H1 (cell line): ENCODE measurements around the gene CACNA1C. TPM values are rescaled to one million over a fixed set of nuclear protein-coding genes. Genes with fewer than 3 reads are reported as not detected.

ENCODE experiments used
- CTCF ChIA-PET: fragments of 300-600 bp; sonication (Branson Sonifier 250); formaldehyde crosslinking; loops from one replicate; lab custom pipeline; 2021; ENCODE audit not compliant: partially characterized antibody; lab: Charles Lee
- POLR2A ChIA-PET: fragments of 300-600 bp; sonication (Branson Sonifier 250); formaldehyde crosslinking; loops from one replicate; lab custom pipeline; 2021; ENCODE audit warnings: inconsistent platforms; ENCODE audit not compliant: partially characterized antibody; lab: Charles Lee
- DNase-seq, 2 experiments: peaks; one replicate each; pipeline versions ENCODE4 v3.0.0 to v3.0.0-alpha.2; 2010 to 2022; ENCODE audit warnings: low spot score in 2 of 2, low read depth in 1 of 2, mixed read lengths in 1 of 2
- FAIRE-seq: peaks from 2 replicates; lab custom pipeline; 2011; peaks lifted over from hg19 to GRCh38; lab: Jason Lieb, UNC
- H2AFZ ChIP-seq: 2 replicates; pipeline ENCODE4 v1.8.1; 2012; ENCODE audit warnings: low read length, inconsistent platforms
- H2AK5ac ChIP-seq: 2 replicates; pipeline ENCODE4 v1.6.1; 2013; ENCODE audit warnings: low read depth, low read length
- H2BK120ac ChIP-seq: replicated peaks from 2 replicates; pipeline ENCODE3; 2013; ENCODE audit warnings: low read depth, low read length, inconsistent platforms
- H2BK12ac ChIP-seq: 2 replicates; pipeline ENCODE4 v1.6.1; 2013; ENCODE audit warnings: low read depth, low read length
- H2BK15ac ChIP-seq: 2 replicates; pipeline ENCODE4 v1.6.1; 2013; ENCODE audit warnings: low read length
- H2BK20ac ChIP-seq: 2 replicates; pipeline ENCODE4 v1.6.1; 2013; ENCODE audit warnings: low read length
- H2BK5ac ChIP-seq: 2 replicates; pipeline ENCODE4 v1.6.1; 2013; ENCODE audit warnings: low read depth, low read length
- H3K14ac ChIP-seq: 2 replicates; pipeline ENCODE4 v1.6.1; 2013; ENCODE audit warnings: inconsistent platforms; ENCODE audit not compliant: insufficient read length
- H3K18ac ChIP-seq: 2 replicates; pipeline ENCODE4 v1.6.1; 2013; ENCODE audit warnings: low read length; ENCODE audit errors: extremely low read depth
- H3K23ac ChIP-seq: 2 replicates; pipeline ENCODE4 v1.6.1; 2013; ENCODE audit warnings: inconsistent platforms; ENCODE audit not compliant: insufficient read length
- H3K23me2 ChIP-seq: 2 replicates; pipeline ENCODE4 v1.6.1; 2013; ENCODE audit warnings: low read depth, low read length
- H3K27ac ChIP-seq: 2 replicates; pipeline ENCODE4 v1.6.1; 2011; ENCODE audit warnings: low read depth, low read length, inconsistent platforms
- H3K27me3 ChIP-seq, 4 experiments: replicated peaks in 1 of 4; 1 replicate in 1 of 4; 2 replicates in 3 of 4; pipeline versions ENCODE4 v1.6.1 to v1.8.1; 2011 to 2013; ENCODE audit warnings: low read length in 3 of 4, mild to moderate bottlenecking in 3 of 4, inconsistent platforms in 2 of 4, mixed read lengths in 2 of 4, moderate library complexity in 1 of 4; ENCODE audit not compliant: control insufficient read depth in 3 of 4, insufficient read depth in 3 of 4; ENCODE audit errors: extremely low read depth in 1 of 4
- H3K36me3 ChIP-seq, 4 experiments: 2 replicates each; pipeline versions ENCODE4 v1.6.1 to v1.8.1; 2011 to 2013; ENCODE audit warnings: mild to moderate bottlenecking in 4 of 4, low read length in 3 of 4, moderate library complexity in 2 of 4, control low read depth in 1 of 4, inconsistent platforms in 1 of 4; ENCODE audit not compliant: insufficient read depth in 4 of 4, control insufficient read depth in 2 of 4
- H3K4ac ChIP-seq: replicated peaks from 2 replicates; pipeline ENCODE3; 2013; ENCODE audit warnings: low read length, low read depth, mixed read lengths, inconsistent platforms; ENCODE audit not compliant: insufficient read length
- H3K4me1 ChIP-seq, 4 experiments: replicated peaks in 1 of 4; 1 replicate in 1 of 4; 2 replicates in 3 of 4; pipeline versions ENCODE4 v1.6.1 to v1.8.1; 2011 to 2013; ENCODE audit warnings: low read length in 3 of 4, inconsistent platforms in 2 of 4, mixed read lengths in 1 of 4; ENCODE audit not compliant: insufficient read depth in 4 of 4, control insufficient read depth in 3 of 4
- H3K4me2 ChIP-seq, 2 experiments: 2 replicates each; pipeline versions ENCODE4 v1.6.1 to v1.8.1; 2011 to 2013; ENCODE audit warnings: low read depth in 2 of 2, low read length in 2 of 2, control low read depth in 1 of 2, inconsistent platforms in 1 of 2, mild to moderate bottlenecking in 1 of 2; ENCODE audit not compliant: insufficient read depth in 1 of 2
- H3K4me3 ChIP-seq, 4 experiments: fragments of 200-600, 300-600 bp in 1 of 4; sonication (generic), shearing (Covaris generic), sonication (Bioruptor Twin) in 1 of 4; 2 replicates each; pipeline versions ENCODE4 v1.5.1 to v1.8.1; 2011 to 2016; ENCODE audit warnings: low read length in 4 of 4, low read depth in 3 of 4, control low read depth in 2 of 4, inconsistent platforms in 2 of 4, mild to moderate bottlenecking in 2 of 4, mixed read lengths in 1 of 4, moderate library complexity in 1 of 4; ENCODE audit not compliant: insufficient read depth in 2 of 4; ENCODE audit errors: extremely low read depth in 1 of 4
- H3K56ac ChIP-seq: replicated peaks from 2 replicates; pipeline ENCODE3; 2013; ENCODE audit warnings: low read depth, mild to moderate bottlenecking, mixed read lengths, low read length, inconsistent platforms; ENCODE audit not compliant: insufficient read length
- H3K79me1 ChIP-seq: 2 replicates; pipeline ENCODE4 v1.6.1; 2013; ENCODE audit warnings: low read depth, low read length, control low read depth
- H3K79me2 ChIP-seq, 2 experiments: 2 replicates each; pipeline versions ENCODE4 v1.6.1 to v1.8.1; 2012 to 2013; ENCODE audit warnings: low read length in 2 of 2, mild to moderate bottlenecking in 2 of 2, inconsistent platforms in 1 of 2; ENCODE audit not compliant: insufficient read depth in 2 of 2, control insufficient read depth in 1 of 2
- H3K9ac ChIP-seq, 4 experiments: replicated peaks in 1 of 4; 1 replicate in 1 of 4; 2 replicates in 3 of 4; pipeline versions ENCODE4 v1.6.1 to v1.8.1; 2011 to 2013; ENCODE audit warnings: low read depth in 3 of 4, low read length in 3 of 4, control low read depth in 2 of 4, mild to moderate bottlenecking in 2 of 4, moderate library complexity in 2 of 4, inconsistent platforms in 1 of 4; ENCODE audit errors: extremely low read depth in 1 of 4
- H3K9me3 ChIP-seq, 2 experiments: 2 replicates each; pipeline versions ENCODE4 v1.6.1 to v1.8.1; 2012 to 2013; ENCODE audit warnings: mild to moderate bottlenecking in 2 of 2, moderate library complexity in 2 of 2, control low read depth in 1 of 2, inconsistent platforms in 1 of 2, low read depth in 1 of 2, low read length in 1 of 2, mixed read lengths in 1 of 2; ENCODE audit not compliant: insufficient read depth in 2 of 2
- H4K20me1 ChIP-seq, 2 experiments: replicated peaks in 1 of 2; 2 replicates each; pipeline versions ENCODE3 to v1.8.1; 2011 to 2013; ENCODE audit warnings: inconsistent platforms in 2 of 2, low read length in 2 of 2, mild to moderate bottlenecking in 1 of 2; ENCODE audit not compliant: insufficient read depth in 2 of 2, control insufficient read depth in 1 of 2
- H4K5ac ChIP-seq: 2 replicates; pipeline ENCODE4 v1.6.1; 2013; ENCODE audit warnings: low read length, low read depth, mixed read lengths, inconsistent platforms; ENCODE audit not compliant: insufficient read length
- H4K8ac ChIP-seq: 2 replicates; pipeline ENCODE4 v1.8.0; 2013; ENCODE audit warnings: mild to moderate bottlenecking, moderate library complexity, low read length, inconsistent platforms; ENCODE audit not compliant: insufficient read depth; ENCODE audit errors: extremely low read depth
- H4K91ac ChIP-seq: replicated peaks from 2 replicates; pipeline ENCODE3; 2013; ENCODE audit warnings: low read length, mixed read lengths, inconsistent platforms; ENCODE audit not compliant: insufficient read length
- WGBS, 2 experiments: shearing (Covaris generic) in 1 of 2; methylation state at CpG; one replicate each; pipeline versions ENCODE4 v1.1.6 to v1.1.7; 2013 to 2015; ENCODE audit warnings: low lambda C conversion rate in 2 of 2, mixed read lengths in 2 of 2, inconsistent platforms in 1 of 2, low coverage in 1 of 2, missing lambda C conversion rate in 1 of 2; ENCODE audit not compliant: insufficient replicate concordance in 2 of 2, insufficient coverage in 1 of 2, insufficient read length in 1 of 2; ENCODE audit errors: extremely low coverage in 1 of 2, missing lambda C conversion rate in 1 of 2; 5-methylcytosine and 5-hydroxymethylcytosine counted together
- polyA plus RNA-seq, 7 experiments: library from polyadenylated mRNA; depleted of rRNA in 3 of 7; stranded (reverse) in 5 of 7; unstranded in 2 of 7; fragments of >200 nt in 5 of 7; fragments of 200-250 nt in 2 of 7; gene quantifications; 1 replicate in 5 of 7; 2 replicates in 1 of 7; 4 replicates in 1 of 7; pipeline versions ENCODE4 v1.2.1 to v1.2.3, GENCODE V29; 2011 to 2013; ENCODE audit warnings: missing spikeins in 2 of 7, mixed read lengths in 2 of 7
- total RNA-seq: library from RNA; stranded (reverse); fragmentation: NEBNext Ultra II Directional; extraction: Animal tissue kit (Norgen Biotek cat#: 25700); gene quantifications from 2 replicates; pipeline ENCODE4 v1.2.1, GENCODE V29; 2021

Gene CACNA1C
- total and polyA plus RNA-seq, 2 of the 8 experiments (the other 6 are each of a cell fraction or from before 2014, with no cell fraction given) = 1.3 TPM

DNA sequence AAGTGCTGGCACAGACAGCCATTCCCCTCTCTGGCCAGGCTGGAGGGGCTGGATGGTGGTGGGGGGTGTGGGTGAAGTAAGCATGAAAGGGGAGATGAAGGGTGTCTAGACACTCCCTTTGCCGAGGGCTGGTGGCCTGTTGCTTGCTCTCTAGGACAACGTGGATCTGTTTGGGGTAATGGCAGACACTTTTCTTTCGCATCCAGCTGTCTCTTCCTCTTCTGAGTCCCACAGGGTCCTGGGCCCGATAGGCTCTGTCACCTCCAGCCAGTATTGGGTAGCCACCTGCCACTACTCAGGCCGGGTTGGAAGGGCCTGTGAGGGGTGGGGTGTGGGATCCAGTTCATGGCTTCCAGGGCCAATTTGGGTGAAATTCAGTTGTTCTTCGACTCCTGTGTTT, 218.1 kb downstream of the CACNA1C start:
- POLR2A ChIA-PET = interaction anchor here (1.2 kb wide), 1 partner anchor 11 kb away, joined by 3 read pairs; no protein-coding TSS in a partner anchor
- no peak overlapping the region for H2AFZ ChIP-seq
- no peak overlapping the region for H2AK5ac ChIP-seq
- 91% methylated on average over 6 of the region's 6 CpGs; no CpG with 5 or more reads in 1 of the 2 experiments for WGBS, 2 experiments
- H3K14ac ChIP-seq = no peak overlapping the region
- no peak overlapping the region for H3K56ac ChIP-seq
- H3K9ac ChIP-seq = no peak overlapping the region
- no peak overlapping the region for H2BK12ac ChIP-seq
- CTCF ChIA-PET = interaction anchor here (1.3 to 10.1 kb wide), 5 partner anchors 11 to 258 kb away, joined by 3 to 74 read pairs (median 9); no protein-coding TSS in a partner anchor
- no peak overlapping the region for H2BK15ac ChIP-seq
- H3K18ac ChIP-seq = no peak overlapping the region
- no peaks in the 10 kb centered on the region for H3K79me1 ChIP-seq
- H4K20me1 ChIP-seq = no peaks in the 10 kb centered on the region
- no peaks in the 10 kb centered on the region for H3K79me2 ChIP-seq
- no peaks in the 10 kb centered on the region for H3K9me3 ChIP-seq
- no peak overlapping the region for H3K27ac ChIP-seq
- no peak overlapping the region for H3K4me2 ChIP-seq
- H4K8ac ChIP-seq = no peak overlapping the region
- no peak overlapping the region for H2BK5ac ChIP-seq
- no peak overlapping the region for H2BK20ac ChIP-seq
- DNase-seq (no peak), FAIRE-seq (no peak)
- H3K36me3 ChIP-seq = no peaks in the 10 kb centered on the region
- H2BK120ac ChIP-seq = no peak overlapping the region
- H4K5ac ChIP-seq = no peak overlapping the region
- no peak overlapping the region for H3K4ac ChIP-seq
- H3K4me3 ChIP-seq = no peak overlapping the region
- H3K23me2 ChIP-seq = no peaks in the 10 kb centered on the region
- H4K91ac ChIP-seq = no peak overlapping the region
- peaks cover 0 to 10% (median 3%) of the 10 kb centered on the region in 4 experiments; a peak in 6 of 7 replicates for H3K4me1 ChIP-seq
- H3K27me3 ChIP-seq = no peaks in the 10 kb centered on the region
- no peak overlapping the region for H3K23ac ChIP-seq
